Measurements from ENCODE around the gene GMPR2. TPM values are rescaled to one million over a fixed set of nuclear protein-coding genes. Genes with fewer than 3 reads are reported as not detected.
"Not testable (repeated sequence)": the region's sequence is repeated elsewhere in the genome, so short reads cannot be mapped to it uniquely, and the experiment has no call there.

The GMPR2 gene
- polyA plus RNA-seq, 3 donors: 105 to 133 (median 125) TPM

- DNase-seq (ENCODE audit: low read depth in 3 of 3, low spot score in 2 of 3): no peak
Measured at GRCh38 chr14:24226473-24226872, 6.3 kb upstream of the GMPR2 start.

DNA sequence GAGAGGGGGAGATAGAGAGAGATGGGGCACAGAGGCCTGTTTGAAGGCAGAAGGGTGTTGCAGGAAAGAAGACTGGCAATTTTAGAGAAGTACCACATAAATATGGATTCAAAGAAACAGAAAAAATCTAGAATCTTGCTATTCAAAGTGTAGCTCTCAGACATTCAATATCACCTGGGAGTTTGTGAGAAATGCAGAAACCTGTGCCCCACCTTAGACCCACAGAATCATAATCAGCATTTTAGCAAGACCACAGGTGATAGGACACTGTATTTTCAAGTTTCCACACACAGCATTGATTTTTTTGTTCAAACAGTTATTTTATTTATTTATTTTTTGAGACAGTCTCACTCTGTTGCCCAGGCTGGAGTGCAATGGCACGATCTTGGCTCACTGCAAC lies 3.8 kb upstream of the GMPR2 start:
- DNase-seq (ENCODE audit: low read depth in 3 of 3, low spot score in 2 of 3): no peak

- no peak for DNase-seq (ENCODE audit: low read depth in 3 of 3, low spot score in 2 of 3)
Measured at GRCh38 chr14:24231263-24232120, 1.2 kb upstream of the GMPR2 start.

GRCh38 chr14:24232121-24232644 lies 546 bp upstream of the GMPR2 start, which contains the start of gene NEDD8:
Gene NEDD8 (minus strand): TSS chr14:24232367. CDS start chr14:24232267, 100 bp downstream.
- peak; percentile 83 to 90 (median 84) for DNase-seq (ENCODE audit: low read depth in 3 of 3, low spot score in 2 of 3)

GRCh38 chr14:24233538-24233866 lies 773 bp downstream of the GMPR2 start:
- DNase-seq (ENCODE audit: low read depth in 3 of 3, low spot score in 2 of 3): no peak

DNA sequence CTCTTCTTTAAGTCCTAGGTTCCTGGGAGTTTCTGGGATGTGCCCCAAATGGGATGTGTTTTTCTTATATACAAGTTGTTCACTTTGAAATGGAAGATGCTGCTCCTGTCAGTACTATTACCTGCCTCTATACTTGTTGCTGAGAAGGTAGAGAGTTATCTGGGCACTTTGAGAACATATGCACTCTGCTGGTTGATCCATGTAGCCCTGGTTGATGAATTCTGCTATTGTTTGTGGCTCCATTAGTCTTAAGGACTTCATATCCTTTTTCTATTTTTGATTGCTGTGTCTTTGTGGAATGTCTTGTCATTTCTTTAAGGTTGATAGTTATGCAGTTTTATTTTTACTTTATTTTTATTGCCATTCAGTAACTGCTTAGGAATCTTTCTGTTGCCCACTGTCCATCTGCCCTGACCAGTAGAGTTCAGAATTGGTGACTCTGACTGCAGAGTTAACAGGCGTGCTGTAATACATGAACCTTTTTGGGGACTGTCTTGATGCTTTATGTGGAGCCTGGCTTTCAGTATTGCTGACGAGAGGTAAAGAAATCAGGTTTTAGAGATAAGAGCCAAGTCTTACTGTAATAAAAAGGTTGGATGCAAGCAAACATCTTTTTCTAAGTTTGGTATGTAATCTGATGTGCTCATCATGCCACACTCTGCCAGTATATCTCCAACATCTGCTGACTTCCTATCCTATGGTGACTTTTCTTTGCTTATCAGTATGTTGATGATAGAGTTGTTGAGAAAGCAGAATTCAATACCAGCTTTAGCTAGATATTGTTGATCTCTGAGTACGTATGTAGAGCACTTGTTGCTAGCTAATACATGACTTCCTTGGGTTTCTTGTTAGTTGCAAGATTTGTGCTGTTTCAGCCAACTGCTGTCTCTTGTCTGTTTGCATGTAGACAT lies 1.6 kb downstream of the GMPR2 start:
- DNase-seq (ENCODE audit: low read depth in 3 of 3, low spot score in 2 of 3): no peak

DNA sequence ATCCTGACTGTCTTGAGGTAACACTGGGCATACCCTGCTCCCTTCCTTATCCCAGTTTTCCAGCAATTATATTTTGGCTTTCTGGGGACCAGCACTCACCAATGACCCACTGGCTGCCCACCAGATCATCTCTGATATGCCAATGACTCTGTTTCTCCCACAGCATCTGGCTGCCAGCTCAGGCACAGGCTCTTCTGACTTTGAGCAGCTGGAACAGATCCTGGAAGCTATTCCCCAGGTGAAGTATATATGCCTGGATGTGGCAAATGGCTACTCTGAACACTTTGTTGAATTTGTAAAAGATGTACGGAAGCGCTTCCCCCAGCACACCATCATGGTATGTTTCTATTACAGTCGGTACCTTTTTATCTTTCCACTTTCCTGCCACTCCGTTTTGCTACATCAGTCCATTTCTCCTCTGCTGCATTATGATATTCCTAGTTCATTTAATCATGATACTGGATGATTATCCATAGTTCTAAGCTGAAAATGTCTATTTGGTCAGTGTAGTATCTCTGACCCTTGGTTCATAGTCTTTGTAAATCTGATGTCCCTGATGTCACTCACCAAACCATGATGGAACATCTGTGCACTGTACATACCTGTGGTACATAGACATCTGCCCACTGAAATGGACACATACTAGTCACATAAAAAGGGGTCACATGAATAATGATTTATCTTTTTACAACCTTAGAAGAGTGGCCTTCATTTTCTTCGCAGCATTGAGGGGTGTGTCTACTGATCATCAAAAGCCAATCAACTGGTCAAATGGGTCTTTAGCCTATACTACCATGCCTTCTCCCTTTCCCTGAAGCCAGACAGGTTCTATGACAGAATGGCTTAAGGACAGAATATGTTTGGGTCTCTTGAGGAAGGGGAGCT lies 3.3 kb downstream of the GMPR2 start:
- DNase-seq (ENCODE audit: low read depth in 3 of 3, low spot score in 2 of 3): no peak

- no peak for DNase-seq (ENCODE audit: low read depth in 3 of 3, low spot score in 2 of 3)
Measured at GRCh38 chr14:24236689-24237462, 4.1 kb downstream of the GMPR2 start.

DNA sequence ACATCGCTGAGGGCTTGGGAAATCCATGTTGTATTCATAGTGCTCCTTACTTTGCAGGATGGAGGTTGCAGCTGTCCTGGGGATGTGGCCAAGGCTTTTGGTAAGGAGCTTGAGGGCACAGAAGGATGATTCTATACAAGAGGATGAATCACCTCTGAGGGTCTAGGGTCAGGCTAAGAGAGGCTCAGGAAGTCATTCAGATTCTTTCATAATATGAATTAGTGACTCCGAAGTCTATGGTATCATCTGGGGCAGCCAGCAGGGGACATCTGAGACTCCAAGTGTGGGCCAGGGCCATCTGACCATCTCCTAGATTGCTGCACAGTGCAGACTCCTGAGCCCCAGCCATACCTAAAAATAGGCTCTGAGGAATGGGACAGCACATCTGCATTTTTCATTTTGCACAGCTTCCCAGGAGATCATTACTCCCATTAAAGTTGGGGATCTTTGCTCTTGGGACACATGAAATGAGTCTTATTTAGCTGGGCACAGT lies 4.8 kb downstream of the GMPR2 start:
- DNase-seq (ENCODE audit: low read depth in 3 of 3, low spot score in 2 of 3): no peak

- no peak for DNase-seq (ENCODE audit: low read depth in 3 of 3, low spot score in 2 of 3)
Measured at GRCh38 chr14:24238123-24238522, 5.4 kb downstream of the GMPR2 start.

- DNase-seq (ENCODE audit: low read depth in 3 of 3, low spot score in 2 of 3): no peak
Measured at GRCh38 chr14:24238527-24239037, 5.9 kb downstream of the GMPR2 start.

DNA sequence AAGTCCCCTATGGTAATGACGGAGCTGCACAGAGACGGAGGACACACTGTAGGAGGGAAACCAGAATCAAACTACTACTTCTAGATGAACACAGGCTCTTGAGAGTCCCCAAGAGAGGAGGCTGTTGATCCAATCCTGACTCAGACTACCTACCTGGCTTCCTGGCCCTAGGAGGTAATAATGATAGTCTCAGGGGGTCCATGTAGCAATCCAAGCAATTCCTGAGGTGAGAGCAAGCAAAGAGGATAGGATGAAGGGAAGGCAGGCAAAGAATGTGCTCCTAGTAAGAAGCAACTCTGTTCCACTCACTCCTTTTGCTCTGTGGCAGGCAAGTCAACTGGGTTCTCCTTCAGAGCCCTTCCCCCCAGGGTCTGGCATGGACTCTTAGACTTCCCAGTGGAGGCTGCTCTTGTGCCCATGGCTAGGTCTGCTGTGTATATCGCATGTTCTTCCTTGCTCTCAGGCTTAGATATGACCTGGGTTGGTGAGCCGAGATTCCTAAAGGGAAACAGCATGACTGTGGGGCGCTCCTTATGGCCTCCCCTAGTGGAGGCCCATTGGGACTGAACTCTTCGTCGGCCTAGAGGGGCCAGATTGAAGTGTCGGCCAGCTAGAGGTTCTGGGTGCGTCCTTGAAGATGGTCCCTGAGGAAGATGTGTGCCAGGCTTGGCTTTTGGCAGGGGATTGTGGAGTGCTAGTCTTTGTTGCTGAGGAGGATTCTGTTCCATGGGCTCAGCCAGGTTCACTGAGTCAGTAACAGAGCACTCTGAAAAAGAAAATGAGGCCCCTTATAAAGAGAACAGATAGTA lies 7.6 kb downstream of the GMPR2 start:
- no peak for DNase-seq (ENCODE audit: low read depth in 3 of 3, low spot score in 2 of 3)

DNA sequence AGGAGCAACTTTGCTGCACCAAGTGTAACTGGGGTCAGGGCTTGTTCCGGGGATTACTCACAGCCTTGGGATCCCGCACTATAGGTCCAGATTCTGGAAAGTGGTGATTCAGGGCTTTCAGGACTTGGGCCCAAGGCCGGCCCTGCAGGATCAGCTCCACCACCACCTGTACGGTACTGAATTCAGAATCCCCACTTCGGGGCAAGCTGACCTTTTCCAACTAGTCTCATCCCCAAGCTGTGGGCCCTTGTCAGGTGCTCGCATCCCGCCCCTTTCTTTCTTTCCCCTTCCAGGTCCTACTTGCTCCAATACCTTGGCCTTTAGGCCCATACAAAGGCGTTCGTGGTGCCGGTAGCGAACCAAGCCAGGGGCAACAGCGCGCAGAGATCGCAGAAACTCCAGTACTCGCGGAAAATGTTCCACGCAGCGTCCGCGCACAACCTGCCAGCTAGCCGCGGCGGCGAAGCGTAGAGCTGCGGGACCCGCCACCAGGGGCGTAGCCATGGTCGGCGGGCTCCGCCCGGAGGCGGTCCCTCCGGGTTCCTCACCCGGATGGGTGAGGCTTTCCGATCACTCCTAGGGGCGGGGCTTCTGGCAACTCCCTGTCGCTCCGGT lies 9.2 kb downstream of the GMPR2 start:
- peak in 1 of 3 donors; percentile 92 for DNase-seq (ENCODE audit: low read depth in 3 of 3, low spot score in 2 of 3)

DNA sequence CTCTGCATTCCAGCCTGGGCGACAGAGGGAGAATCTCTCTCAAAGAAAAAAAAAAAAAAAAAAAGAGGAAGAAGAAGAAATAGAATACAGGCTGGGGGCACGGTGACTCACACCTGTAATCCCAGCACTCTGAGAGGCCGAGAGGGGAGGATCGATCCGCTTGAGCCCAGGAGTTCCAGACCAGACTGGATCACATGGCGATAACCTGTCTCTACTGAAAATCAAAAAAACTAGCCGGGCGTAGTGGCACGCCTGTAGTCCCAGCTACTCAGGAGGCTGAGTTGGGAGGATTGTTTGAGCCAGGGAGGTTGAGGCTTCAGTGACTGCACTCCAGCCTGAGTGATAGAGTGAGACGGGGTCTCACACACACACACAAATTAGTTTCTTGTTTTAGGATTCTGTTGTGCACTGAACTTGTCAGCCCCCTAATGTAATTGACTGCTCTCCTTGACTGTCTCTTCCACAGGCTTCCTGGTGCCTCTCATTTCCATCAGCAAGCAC lies 10.7 kb downstream of the GMPR2 start:
- no peak for DNase-seq (ENCODE audit: low read depth in 3 of 3, low spot score in 2 of 3)

GRCh38 chr14:24245350-24245749 lies 12.6 kb downstream of the GMPR2 start:
- not testable (repeated sequence) for DNase-seq (ENCODE audit: low read depth in 3 of 3, low spot score in 2 of 3)

- no peak for DNase-seq (ENCODE audit: low read depth in 3 of 3, low spot score in 2 of 3)
Measured at GRCh38 chr14:24246765-24247212, 14.1 kb downstream of the GMPR2 start.

DNA sequence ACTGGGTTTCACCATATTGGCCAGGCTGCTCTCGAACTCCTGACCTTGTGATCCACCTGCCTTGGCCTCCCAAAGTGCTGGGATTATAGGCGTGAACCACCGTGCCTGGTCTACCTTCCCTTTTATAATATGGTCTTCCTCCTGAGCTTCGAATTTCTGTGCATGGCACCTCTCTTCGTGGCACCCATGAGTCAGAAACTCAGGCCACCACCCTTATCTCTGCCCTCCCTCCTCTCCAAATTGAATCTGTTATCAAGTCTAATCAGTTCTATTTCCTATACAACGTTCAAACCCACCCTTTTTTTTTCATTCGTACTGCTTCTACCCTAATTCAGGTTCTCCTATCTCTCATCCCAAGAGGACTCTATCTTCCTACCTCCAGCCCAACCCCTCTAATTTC lies 14.7 kb downstream of the GMPR2 start:
- no peak for DNase-seq (ENCODE audit: low read depth in 3 of 3, low spot score in 2 of 3)
